ENCODE results near the gene CGREF1. TPM values are rescaled to one million over a fixed set of nuclear protein-coding genes. Genes with fewer than 3 reads are reported as not detected.
"Not testable (repeated sequence)": the region's sequence is repeated elsewhere in the genome, so short reads cannot be mapped to it uniquely, and the experiment has no call there.

The CGREF1 gene
- total RNA-seq, 1 donor from 2014 or later = 2.2 TPM

DNA sequence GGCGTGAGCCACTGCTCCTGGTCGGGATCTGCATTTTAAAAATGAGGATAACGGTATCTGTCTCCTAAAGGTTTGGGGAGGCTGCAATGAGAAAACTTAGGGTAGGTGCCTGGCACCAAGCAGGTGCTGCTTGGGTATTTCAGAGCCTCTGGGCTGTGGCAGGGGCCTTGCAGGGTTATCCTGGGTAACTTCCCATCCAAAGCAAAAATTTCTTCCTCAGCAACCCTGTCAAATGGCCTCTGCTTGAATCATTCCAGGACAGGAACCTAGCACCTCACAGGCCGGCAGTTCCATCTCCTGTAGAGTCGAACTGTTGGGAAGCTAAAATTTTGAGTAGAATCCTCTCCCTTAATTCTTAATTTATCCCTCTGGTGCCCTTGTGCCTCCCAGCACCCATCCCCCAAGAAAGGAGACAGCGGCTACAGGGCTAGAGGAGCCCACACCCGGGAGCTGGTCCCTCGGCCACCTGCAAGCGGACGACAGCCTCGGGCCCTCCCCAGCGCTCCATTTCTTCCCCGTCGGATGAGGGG lies 868 bp downstream of the CGREF1 start:
- H3K27me3 ChIP-seq = no peaks in the 10 kb centered on the region
- no peak overlapping the region for H3K27ac ChIP-seq
- DNase-seq (ENCODE audit: extremely low spot score in 2 of 2) = no peak
- H3K36me3 ChIP-seq = no peaks in the 10 kb centered on the region
- H3K9me3 ChIP-seq = no peaks in the 10 kb centered on the region
- peak overlapping the region; percentile 37 to 67 for H3K4me3 ChIP-seq
- intact Hi-C loops (cut with DNase I) = no loop called here
- no peak for TF ChIP-seq POLR2AphosphoS5 (IDR thresholded peaks at IDR 0.05; ENCODE audit: insufficient read depth in 1 of 2, low read depth in 1 of 2)
- no peak for TF ChIP-seq POLR2A (IDR thresholded peaks at IDR 0.05)
- no peak for TF ChIP-seq CTCF (IDR thresholded peaks at IDR 0.05)
- H3K4me1 ChIP-seq = peaks cover 13% of the 10 kb centered on the region

DNA sequence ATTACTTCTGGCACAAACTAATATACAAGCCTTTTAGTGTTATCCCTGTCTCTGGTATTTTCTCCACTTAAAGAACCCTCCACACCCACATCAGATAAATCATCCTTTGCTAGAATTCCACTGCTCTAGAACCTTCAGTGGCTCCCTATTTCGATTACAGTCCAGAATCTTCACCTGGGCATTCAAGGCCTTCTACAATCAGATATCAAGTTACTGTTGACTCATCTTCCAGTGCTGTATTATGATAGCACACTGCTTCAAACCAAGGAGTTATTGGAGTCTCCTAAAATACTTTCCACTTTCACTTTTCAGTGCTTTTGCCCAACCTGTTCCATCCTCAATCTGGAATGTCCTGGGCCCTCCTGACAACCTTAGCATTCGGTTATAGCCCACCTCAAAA lies 3.4 kb downstream of the CGREF1 start:
- no peaks in the 10 kb centered on the region for H3K27me3 ChIP-seq
- peaks cover 13% of the 10 kb centered on the region for H3K4me1 ChIP-seq
- no peak for TF ChIP-seq CTCF (IDR thresholded peaks at IDR 0.05)
- no peak for TF ChIP-seq POLR2AphosphoS5 (IDR thresholded peaks at IDR 0.05; ENCODE audit: insufficient read depth in 1 of 2, low read depth in 1 of 2)
- TF ChIP-seq POLR2A (IDR thresholded peaks at IDR 0.05) = no peak
- H3K4me3 ChIP-seq = no peak overlapping the region
- H3K36me3 ChIP-seq = no peaks in the 10 kb centered on the region
- no peak overlapping the region for H3K27ac ChIP-seq
- H3K9me3 ChIP-seq = no peaks in the 10 kb centered on the region
- intact Hi-C loops (cut with DNase I) = no loop called here
- no peak for DNase-seq (ENCODE audit: extremely low spot score in 2 of 2)

- intact Hi-C loops (cut with DNase I); DNase-seq (ENCODE audit: extremely low spot score in 2 of 2); H3K36me3 ChIP-seq; H3K4me1 ChIP-seq; H3K4me3 ChIP-seq; H3K9me3 ChIP-seq; H3K27me3 ChIP-seq; H3K27ac ChIP-seq: not testable (repeated sequence)
Observed at GRCh38 chr2:27111392-27112078, 7.4 kb downstream of the CGREF1 start.

DNA sequence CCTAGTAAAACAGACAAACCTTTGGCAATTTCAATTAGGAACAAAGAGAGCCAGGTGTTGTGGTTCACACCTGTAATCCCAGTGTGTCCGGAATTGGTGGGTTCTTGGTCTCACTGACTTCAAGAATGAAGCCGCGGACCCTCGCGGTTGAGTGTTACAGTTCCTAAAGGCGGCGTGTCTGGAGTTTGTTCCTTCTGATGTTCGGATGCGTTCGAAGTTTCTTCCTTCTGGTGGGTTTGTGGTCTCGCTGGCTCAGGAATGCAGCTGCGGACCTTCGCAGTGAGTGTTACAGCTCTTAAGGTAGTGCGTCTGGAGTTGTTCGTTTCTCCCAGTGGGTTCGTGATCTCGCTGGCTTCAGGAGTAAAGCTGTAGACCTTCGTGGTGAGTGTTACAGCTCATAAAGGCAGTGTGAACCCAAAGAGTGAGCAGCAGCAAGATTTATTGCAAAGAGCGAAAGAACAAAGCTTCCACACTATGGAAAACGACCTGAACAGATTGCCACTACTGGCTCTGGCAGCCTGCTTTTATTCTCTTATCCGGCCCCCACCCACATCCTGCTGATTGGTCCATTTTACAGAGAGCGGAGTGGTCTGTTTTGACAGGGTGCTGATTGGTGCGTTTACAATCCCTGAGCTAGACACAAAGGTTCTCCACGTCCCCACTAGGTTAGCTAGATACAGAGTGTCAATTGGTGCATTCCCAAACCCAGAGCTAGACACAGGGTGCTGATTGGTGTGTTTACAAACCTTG lies 8.2 kb downstream of the CGREF1 start:
- H3K27me3 ChIP-seq; H3K9me3 ChIP-seq; H3K4me3 ChIP-seq; H3K4me1 ChIP-seq; DNase-seq (ENCODE audit: extremely low spot score in 2 of 2); H3K27ac ChIP-seq; intact Hi-C loops (cut with DNase I); H3K36me3 ChIP-seq: not testable (repeated sequence)

- Histone ChIP-seq H3K4me1 (no peaks in the 10 kb centered on the region), H3K9me3 (no peaks in the 10 kb centered on the region), H3K36me3 (no peaks in the 10 kb centered on the region), H3K27ac (no peak overlapping the region), H3K4me3 (no peak overlapping the region), H3K27me3 (no peaks in the 10 kb centered on the region)
- TF ChIP-seq POLR2AphosphoS5 (IDR thresholded peaks at IDR 0.05; ENCODE audit: insufficient read depth in 1 of 2, low read depth in 1 of 2) (no peak), CTCF (IDR thresholded peaks at IDR 0.05) (no peak), POLR2A (IDR thresholded peaks at IDR 0.05) (no peak)
- intact Hi-C loops (cut with DNase I) = no loop called here
- no peak for DNase-seq (ENCODE audit: extremely low spot score in 2 of 2)
Observed at GRCh38 chr2:27109083-27109482, 9.8 kb downstream of the CGREF1 start.

GRCh38 chr2:27108221-27108620 lies 10.7 kb downstream of the CGREF1 start:
- no peak for TF ChIP-seq POLR2AphosphoS5 (IDR thresholded peaks at IDR 0.05; ENCODE audit: insufficient read depth in 1 of 2, low read depth in 1 of 2)
- TF ChIP-seq POLR2A (IDR thresholded peaks at IDR 0.05) = no peak
- no peak for TF ChIP-seq CTCF (IDR thresholded peaks at IDR 0.05)
- Histone ChIP-seq H3K27ac (no peak overlapping the region), H3K4me1 (no peaks in the 10 kb centered on the region), H3K4me3 (no peak overlapping the region), H3K27me3 (no peaks in the 10 kb centered on the region), H3K36me3 (no peaks in the 10 kb centered on the region), H3K9me3 (no peaks in the 10 kb centered on the region)
- no peak for DNase-seq (ENCODE audit: extremely low spot score in 2 of 2)
- intact Hi-C loops (cut with DNase I) = no loop called here
